ENCODE data around the gene SH3BP1.

DNA sequence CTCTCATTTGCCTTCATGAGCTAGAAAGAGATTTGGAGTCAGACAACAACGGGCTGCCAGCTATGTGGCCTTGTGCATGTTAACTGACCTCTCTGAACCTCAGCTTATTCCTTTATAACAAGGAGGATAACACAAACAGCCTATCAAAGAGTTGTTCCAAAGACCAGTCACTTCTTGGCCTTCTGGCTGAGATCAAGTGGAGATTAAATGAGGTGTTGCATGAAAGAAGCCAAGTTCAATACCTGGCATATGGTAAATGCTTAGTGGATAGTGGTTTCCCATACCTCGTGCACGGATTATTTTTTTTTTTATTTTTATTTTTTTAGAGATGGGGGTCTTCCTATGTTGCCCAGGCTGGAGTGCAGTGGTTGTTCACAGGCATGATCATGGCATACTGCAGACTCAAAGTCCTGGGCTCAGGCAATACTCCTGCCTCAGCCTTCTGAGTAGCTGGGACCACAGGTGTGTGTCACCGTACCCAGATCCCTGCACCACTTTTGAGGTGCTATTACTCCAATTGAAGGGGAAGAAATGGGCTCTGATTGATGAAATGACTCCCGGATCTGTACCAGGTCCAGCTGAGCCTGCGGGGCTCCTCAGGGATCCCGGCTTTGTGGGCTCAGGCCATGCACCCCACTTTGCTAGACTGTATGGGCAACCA lies 40.9 kb downstream of the SH3BP1 start:
- TF ChIP-seq CTCF (conservative IDR thresholded peaks at IDR 0.05; ENCODE audit: low read depth, low read length) (no peak), EZH2 (IDR thresholded peaks at IDR 0.05; ENCODE audit: borderline replicate concordance, low read depth, low read length, poor library complexity, severe bottlenecking) (no peak)
